ENCODE measurements around the gene STAM.

GRCh38 chr10:17643339-17643754 lies 604 bp upstream of the STAM start:
- TF ChIP-seq POLR2A (IDR thresholded peaks at IDR 0.05): no peak
- no peak for TF ChIP-seq CTCF (IDR thresholded peaks at IDR 0.05)

Measured in ovary (tissue), 3 donors.